ENCODE measurements around the gene FGF12.

- TF ChIP-seq CTCF (IDR thresholded peaks at IDR 0.05), result no peak
- no peak for TF ChIP-seq POLR2A (IDR thresholded peaks at IDR 0.05)
Measured at GRCh38 chr3:192212335-192212734, 515.0 kb downstream of the FGF12 start.
